Lower lobe of right lung (tissue), 2 donors: ENCODE data around the gene ABCD1. TPM values are rescaled to one million over a fixed set of nuclear protein-coding genes. Genes with fewer than 3 reads are reported as not detected.
"Not testable (repeated sequence)": the region's sequence is repeated elsewhere in the genome, so short reads cannot be mapped to it uniquely, and the experiment has no call there.

Experiments used
- ATAC-seq, 2 donors: fragments of 200-7000 bp; cut with Tn5 transposase; one replicate each; pipeline ENCODE4 v1.9.1; 2020 to 2022; ENCODE audit warnings: mild to moderate bottlenecking in 2 of 2, moderate library complexity in 2 of 2
- DNase-seq: peaks from one replicate; pipeline ENCODE4 v3.0.0-alpha.2; 2020
- H3K27ac ChIP-seq: fragments of 200-600 bp; one replicate; pipeline ENCODE4 v1.8.0; 2022
- H3K27me3 ChIP-seq: fragments of 200-600 bp; one replicate; pipeline ENCODE4 v1.8.0; 2022; ENCODE audit warnings: low read depth
- H3K36me3 ChIP-seq: fragments of 200-600 bp; one replicate; pipeline ENCODE4 v1.8.0; 2022; ENCODE audit warnings: mild to moderate bottlenecking
- H3K4me1 ChIP-seq: fragments of 200-600 bp; one replicate; pipeline ENCODE4 v1.8.0; 2022
- H3K4me3 ChIP-seq: fragments of 200-600 bp; one replicate; pipeline ENCODE4 v1.8.0; 2022; ENCODE audit warnings: mild to moderate bottlenecking
- H3K9me3 ChIP-seq: fragments of 200-600 bp; one replicate; pipeline ENCODE4 v1.8.0; 2022
- intact Hi-C: fragments of 100-400 bp; cut with DNase I; formaldehyde crosslinking; loops from one replicate; pipeline ENCODE4 v1.11.0; 2022
- total RNA-seq: library from RNA; stranded (reverse); fragmentation: NEBNext Ultra II Directional; extraction: Animal tissue kit (Norgen Biotek cat#: 25700); gene quantifications from one replicate; pipeline ENCODE4 v1.2.1, GENCODE V29; 2021
- TF ChIP-seq, protein P1 (sequence below): fragments of 200-600 bp; IDR thresholded peaks from one replicate; pipeline ENCODE4 v1.8.0; 2022; ENCODE audit warnings: antibody characterized with exemption, mild to moderate bottlenecking
- donor health status: DM: no; HTN: yes; CAD: no; lungs with severe emphysema.

Gene ABCD1
- total RNA-seq, 1 donor from 2014 or later: 14.5 TPM

GRCh38 chrX:153740631-153741222 lies 16.1 kb downstream of the ABCD1 start:
- no peak for DNase-seq
- Histone ChIP-seq H3K36me3 (peaks cover 7% of the 10 kb centered on the region), H3K4me1 (peaks cover 4% of the 10 kb centered on the region), H3K27me3 (no peaks in the 10 kb centered on the region), H3K4me3 (no peak overlapping the region), H3K27ac (no peak overlapping the region), H3K9me3 (no peaks in the 10 kb centered on the region)
- TF ChIP-seq, protein P1, sequence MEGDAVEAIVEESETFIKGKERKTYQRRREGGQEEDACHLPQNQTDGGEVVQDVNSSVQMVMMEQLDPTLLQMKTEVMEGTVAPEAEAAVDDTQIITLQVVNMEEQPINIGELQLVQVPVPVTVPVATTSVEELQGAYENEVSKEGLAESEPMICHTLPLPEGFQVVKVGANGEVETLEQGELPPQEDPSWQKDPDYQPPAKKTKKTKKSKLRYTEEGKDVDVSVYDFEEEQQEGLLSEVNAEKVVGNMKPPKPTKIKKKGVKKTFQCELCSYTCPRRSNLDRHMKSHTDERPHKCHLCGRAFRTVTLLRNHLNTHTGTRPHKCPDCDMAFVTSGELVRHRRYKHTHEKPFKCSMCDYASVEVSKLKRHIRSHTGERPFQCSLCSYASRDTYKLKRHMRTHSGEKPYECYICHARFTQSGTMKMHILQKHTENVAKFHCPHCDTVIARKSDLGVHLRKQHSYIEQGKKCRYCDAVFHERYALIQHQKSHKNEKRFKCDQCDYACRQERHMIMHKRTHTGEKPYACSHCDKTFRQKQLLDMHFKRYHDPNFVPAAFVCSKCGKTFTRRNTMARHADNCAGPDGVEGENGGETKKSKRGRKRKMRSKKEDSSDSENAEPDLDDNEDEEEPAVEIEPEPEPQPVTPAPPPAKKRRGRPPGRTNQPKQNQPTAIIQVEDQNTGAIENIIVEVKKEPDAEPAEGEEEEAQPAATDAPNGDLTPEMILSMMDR: no peak
- no peak for ATAC-seq
- intact Hi-C loops: no loop called here

DNA sequence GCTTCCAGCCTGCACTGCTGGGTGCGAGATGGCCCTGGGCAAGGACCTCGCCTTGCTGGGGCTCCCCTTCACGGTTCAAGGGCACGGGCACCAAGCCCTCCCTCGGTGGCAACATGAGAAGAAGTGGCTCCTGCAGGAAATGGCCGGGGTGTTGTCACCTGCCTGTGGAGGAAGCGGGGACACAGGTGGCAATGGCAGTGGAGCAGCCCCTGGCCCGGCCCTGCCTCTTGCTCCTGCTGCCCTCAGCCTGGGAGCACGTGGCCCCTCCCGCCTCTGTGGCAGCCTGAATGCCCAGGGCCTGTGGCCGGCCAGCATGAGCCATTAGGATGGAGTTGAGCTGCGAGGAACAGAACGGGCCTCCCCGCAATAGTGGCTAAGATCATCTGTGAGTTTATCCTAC lies 16.8 kb downstream of the ABCD1 start:
- Histone ChIP-seq H3K4me1 (peaks cover 4% of the 10 kb centered on the region), H3K4me3 (no peak overlapping the region), H3K9me3 (no peaks in the 10 kb centered on the region), H3K27me3 (no peaks in the 10 kb centered on the region), H3K27ac (no peak overlapping the region), H3K36me3 (peaks cover 4% of the 10 kb centered on the region)
- ATAC-seq (no peak), DNase-seq (no peak)
- TF ChIP-seq, protein P1: no peak
- intact Hi-C loops: no loop called here

DNA sequence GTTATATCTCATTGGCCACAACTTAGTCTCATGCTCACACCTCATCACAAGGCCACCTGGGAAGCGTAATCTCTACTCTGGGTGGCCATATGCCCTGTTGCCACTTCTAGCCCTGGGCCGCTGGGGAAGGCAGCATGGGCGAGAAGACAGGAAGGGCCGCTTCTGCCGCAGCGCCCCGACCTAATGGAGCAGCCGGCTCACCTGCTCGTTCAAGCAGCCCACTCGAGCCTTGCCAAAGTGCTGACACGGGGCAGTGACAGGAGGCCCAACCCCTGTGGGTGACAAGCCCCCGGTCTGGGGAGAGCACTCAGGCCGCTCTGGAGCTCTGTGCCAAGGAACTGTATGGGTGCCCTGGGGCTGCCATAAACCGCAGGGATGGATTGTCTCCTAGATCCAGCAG lies 17.5 kb downstream of the ABCD1 start:
- intact Hi-C loops, H3K4me1 ChIP-seq, H3K27me3 ChIP-seq, ATAC-seq, H3K27ac ChIP-seq, H3K36me3 ChIP-seq, H3K9me3 ChIP-seq, H3K4me3 ChIP-seq, DNase-seq: not testable (repeated sequence)

- H3K27ac ChIP-seq, H3K27me3 ChIP-seq, intact Hi-C loops, H3K4me3 ChIP-seq, H3K4me1 ChIP-seq, DNase-seq, H3K9me3 ChIP-seq, H3K36me3 ChIP-seq, ATAC-seq: not testable (repeated sequence)
Measured at GRCh38 chrX:153742796-153743467, 18.3 kb downstream of the ABCD1 start.

- ATAC-seq: peak in 1 of 2 donors; percentile 51
- H3K4me3 ChIP-seq: peak overlapping the region; percentile 21
Measured at GRCh38 chrX:153743468-153744209, 19.0 kb downstream of the ABCD1 start.

More at GRCh38 chrX:153743468-153744209, 19.0 kb downstream of the ABCD1 start:
- TF ChIP-seq, protein P1: peak; percentile 4
- peak; percentile 76 for DNase-seq
- peak overlapping the region; percentile 24 for H3K27ac ChIP-seq
- H3K36me3 ChIP-seq, H3K27me3 ChIP-seq, H3K9me3 ChIP-seq, intact Hi-C loops, H3K4me1 ChIP-seq: not testable (repeated sequence)
